Superior temporal gyrus (tissue), 1 donor: ENCODE results near the gene TJAP1.

ENCODE experiments used
- DNase-seq: peaks from one replicate; pipeline ENCODE4 v3.0.0-alpha.2; 2016; ENCODE audit errors: extremely low spot score

TJAP1 gene

GRCh38 chr6:43504756-43505593 lies 27.6 kb downstream of the TJAP1 start:
- DNase-seq: no peak

GRCh38 chr6:43505718-43506117 lies 28.3 kb downstream of the TJAP1 start:
- DNase-seq: no peak

- no peak for DNase-seq
These were observed 28.8 kb downstream of the TJAP1 start for GRCh38 chr6:43506171-43506570.

GRCh38 chr6:43506667-43507471 lies 29.5 kb downstream of the TJAP1 start:
- peak; percentile 95 for DNase-seq

GRCh38 chr6:43508481-43509141 lies 31.2 kb downstream of the TJAP1 start:
- no peak for DNase-seq

- no peak for DNase-seq
These were observed 32.0 kb downstream of the TJAP1 start for GRCh38 chr6:43509142-43509983.

GRCh38 chr6:43509984-43510826 lies 32.8 kb downstream of the TJAP1 start, which contains the start of gene LRRC73:
Gene LRRC73 (minus strand): TSS chr6:43510346. CDS start chr6:43509785, 561 bp downstream.
- DNase-seq: peak; percentile 80

GRCh38 chr6:43510827-43511163 lies 33.4 kb downstream of the TJAP1 start:
- no peak for DNase-seq

- DNase-seq: no peak
These were observed 34.5 kb downstream of the TJAP1 start for GRCh38 chr6:43511824-43512415.

- DNase-seq: no peak
These were observed 38.4 kb downstream of the TJAP1 start for GRCh38 chr6:43515808-43516207.

GRCh38 chr6:43516367-43516696 lies 39.0 kb downstream of the TJAP1 start:
- DNase-seq: no peak

GRCh38 chr6:43516697-43517504 lies 39.5 kb downstream of the TJAP1 start, which contains the start of the genes POLR1C and YIPF3:
Gene POLR1C (plus strand): TSS chr6:43517089. CDS start chr6:43517110, 21 bp downstream.
Gene YIPF3 (minus strand): TSS chr6:43516926. CDS start chr6:43516807, 119 bp downstream.
- DNase-seq: peak; percentile 100

GRCh38 chr6:43517505-43518357 lies 40.4 kb downstream of the TJAP1 start:
- no peak for DNase-seq

GRCh38 chr6:43520097-43520496 lies 42.7 kb downstream of the TJAP1 start:
- no peak for DNase-seq

GRCh38 chr6:43521836-43522235 lies 44.5 kb downstream of the TJAP1 start:
- DNase-seq: no peak

GRCh38 chr6:43522547-43523261 lies 45.3 kb downstream of the TJAP1 start:
- no peak for DNase-seq

GRCh38 chr6:43523284-43523683 lies 45.9 kb downstream of the TJAP1 start:
- DNase-seq: no peak
